NCI-H345 treated with DMSO at 0.1 percent for 48 hours (cell line): ENCODE results near the gene HSPB2.
A peak's percentile ranks its signal among the peaks of the same experiment; 100 is the strongest.
"Not testable (repeated sequence)": the region's sequence is repeated elsewhere in the genome, so short reads cannot be mapped to it uniquely, and the experiment has no call there.

ENCODE experiments used
- DNase-seq: peaks from one replicate; lab custom pipeline; 2025; ENCODE audit not compliant: unreplicated experiment; lab: John Stamatoyannopoulos, UW

HSPB2 gene, protein sequence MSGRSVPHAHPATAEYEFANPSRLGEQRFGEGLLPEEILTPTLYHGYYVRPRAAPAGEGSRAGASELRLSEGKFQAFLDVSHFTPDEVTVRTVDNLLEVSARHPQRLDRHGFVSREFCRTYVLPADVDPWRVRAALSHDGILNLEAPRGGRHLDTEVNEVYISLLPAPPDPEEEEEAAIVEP

DNA sequence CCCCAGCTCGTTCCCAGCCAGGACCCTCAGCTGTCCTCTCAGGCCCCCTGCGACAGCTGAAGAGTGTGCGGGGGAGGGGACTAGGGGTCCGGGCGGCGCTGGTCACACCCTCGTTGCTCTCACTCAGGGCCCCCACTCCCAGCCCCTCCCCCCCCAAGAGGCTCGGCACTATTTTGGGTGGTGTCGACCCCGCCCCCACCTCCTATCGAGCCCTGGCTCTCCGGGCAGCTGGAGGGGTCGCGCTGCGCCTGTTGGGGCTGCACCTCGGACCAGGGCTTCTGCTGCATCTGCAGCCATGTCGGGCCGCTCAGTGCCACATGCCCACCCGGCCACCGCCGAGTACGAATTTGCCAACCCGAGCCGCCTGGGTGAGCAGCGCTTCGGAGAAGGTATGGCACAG is at the start of gene HSPB2:
HSPB2 (plus strand) TSS at position 200 of the 400 bp plus-strand sequence; CDS start at position 296, 96 bp downstream.
- no peak for DNase-seq

DNA sequence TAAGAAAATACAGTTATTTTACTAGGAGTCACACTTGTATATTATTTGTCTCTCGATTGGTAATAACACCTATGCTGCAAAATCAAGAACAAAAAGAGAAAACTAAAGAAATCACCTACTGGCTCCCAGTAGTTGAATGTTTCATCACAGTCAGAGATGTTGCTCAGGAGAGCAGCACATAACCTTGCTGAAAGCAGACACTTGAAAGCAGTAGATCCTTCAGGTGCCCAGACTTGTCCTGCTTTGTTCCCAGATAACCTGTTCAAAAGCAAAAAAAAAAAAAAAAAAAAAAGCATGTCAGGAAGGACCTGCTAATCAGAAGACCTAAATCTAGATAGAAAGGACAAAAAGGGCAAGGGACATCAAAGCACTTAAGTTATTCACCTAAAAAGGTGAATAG is 42.4 kb upstream of the HSPB2 start:
- no peak for DNase-seq

DNA sequence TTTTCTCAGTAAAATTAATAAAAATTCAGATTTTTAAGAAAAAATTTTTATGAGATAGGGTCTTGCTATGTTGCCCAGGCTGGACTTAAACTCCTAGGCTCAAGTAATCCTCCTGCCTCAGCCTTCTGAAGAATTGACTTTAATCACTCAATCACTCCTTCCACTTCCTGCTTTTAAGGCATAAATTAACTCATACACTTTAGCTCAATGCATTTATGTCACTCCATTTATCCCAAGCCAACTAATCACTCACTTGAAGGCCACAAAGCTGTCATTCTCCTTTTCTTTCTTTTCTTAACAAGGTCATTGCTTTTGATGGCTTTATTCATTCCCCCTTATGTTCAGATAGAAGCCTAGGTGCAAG is 42.0 kb upstream of the HSPB2 start:
- peak; percentile 28 for DNase-seq

DNA sequence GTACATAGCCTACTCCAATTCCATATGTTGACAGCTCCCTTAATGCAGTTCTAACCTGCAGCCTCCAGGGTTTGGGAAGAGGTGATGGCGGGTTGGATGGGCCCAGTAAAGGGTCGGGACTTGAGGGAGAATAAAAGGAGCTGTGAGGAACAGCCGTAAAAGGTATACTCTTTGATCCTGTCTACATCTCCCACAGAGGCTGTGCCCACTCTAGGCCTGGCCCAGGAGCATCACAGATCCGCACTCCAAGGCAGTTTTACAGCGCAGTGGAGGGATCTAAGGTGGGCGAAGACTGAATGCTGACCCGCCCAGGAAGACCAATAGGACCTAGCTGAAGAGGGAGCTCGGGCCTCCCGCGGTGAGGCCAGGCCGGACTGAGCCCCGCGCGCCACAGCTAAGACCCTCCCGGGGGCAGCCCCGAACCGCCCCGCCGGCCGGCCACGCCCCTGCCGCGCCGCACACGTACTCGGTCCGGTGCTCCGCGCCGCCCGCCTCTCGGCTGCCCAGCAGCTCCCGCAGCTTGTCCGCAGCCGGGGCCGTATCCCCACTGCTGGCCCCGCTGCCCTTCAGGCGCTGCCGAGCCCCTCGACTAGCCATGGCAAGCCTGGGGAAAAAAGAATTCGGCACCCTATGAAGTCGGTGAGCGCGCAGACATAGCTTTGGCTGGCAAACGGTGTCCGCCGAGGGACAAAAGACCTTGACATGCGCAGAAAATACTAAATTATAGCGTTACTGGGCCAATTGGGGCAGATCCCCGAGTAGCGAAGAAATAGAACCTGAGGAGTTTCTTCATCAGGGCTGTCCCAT is 41.4 kb upstream of the HSPB2 start, which contains the start of gene ALG9:
ALG9 (minus strand) TSS at position 696 of the 807 bp plus-strand sequence; CDS start at position 597, 99 bp downstream.
- DNase-seq = peak; percentile 77

- DNase-seq = no peak
Measured at GRCh38 chr11:111871693-111872161, 40.8 kb upstream of the HSPB2 start.

DNA sequence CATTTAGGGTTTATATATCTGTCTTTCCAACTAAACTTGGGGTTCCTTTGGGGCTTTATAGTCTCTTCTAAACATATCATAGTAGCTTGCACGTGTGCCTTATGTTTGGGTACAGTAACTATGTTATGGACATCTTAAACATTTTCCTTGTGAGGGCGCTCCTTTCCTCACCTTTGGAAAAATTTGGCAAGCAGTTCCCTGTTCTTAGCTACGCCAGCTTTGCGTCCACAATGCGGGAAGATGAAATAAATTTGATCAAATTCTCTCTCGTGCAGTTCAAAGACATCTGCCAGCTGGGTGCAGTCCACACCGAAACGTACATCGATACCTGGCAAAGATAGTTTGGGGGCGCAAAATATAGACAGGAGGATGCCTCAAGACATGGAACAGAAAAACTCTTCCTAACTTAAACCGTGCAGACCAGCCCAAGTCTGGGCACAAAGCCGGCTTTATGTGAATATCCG is 34.1 kb upstream of the HSPB2 start:
- DNase-seq = peak; percentile 58

GRCh38 chr11:111878849-111879636 is 33.5 kb upstream of the HSPB2 start, which contains the start of the genes CFAP68 and FDXACB1:
CFAP68 (plus strand) TSS chr11:111879541; CDS start chr11:111879561, 20 bp downstream.
FDXACB1 (minus strand) TSS chr11:111879165; CDS start chr11:111879132, 33 bp downstream.
- peak; percentile 95 for DNase-seq

GRCh38 chr11:111879637-111879960 is 32.9 kb upstream of the HSPB2 start:
- DNase-seq = no peak

DNA sequence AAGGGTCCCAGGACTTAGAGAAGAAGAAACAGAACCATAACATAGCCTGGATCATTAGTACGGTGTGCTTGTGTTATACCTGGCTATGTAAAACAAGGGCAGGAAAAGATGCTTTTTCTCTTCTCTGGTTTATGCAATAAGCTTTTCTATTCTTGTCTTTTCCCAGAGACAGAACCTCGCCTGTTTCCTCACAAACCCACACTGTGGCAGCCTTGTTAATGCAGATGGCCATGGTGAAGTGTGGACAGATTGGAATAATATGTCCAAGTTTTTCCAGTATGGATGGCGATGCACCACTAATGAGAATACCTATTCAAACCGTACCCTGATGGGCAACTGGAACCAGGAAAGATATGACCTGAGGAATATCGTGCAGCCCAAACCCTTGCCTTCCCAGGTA is 30.3 kb upstream of the HSPB2 start:
- DNase-seq = no peak

- DNase-seq = not testable (repeated sequence)
Measured at GRCh38 chr11:111885053-111885452, 27.5 kb upstream of the HSPB2 start.

DNA sequence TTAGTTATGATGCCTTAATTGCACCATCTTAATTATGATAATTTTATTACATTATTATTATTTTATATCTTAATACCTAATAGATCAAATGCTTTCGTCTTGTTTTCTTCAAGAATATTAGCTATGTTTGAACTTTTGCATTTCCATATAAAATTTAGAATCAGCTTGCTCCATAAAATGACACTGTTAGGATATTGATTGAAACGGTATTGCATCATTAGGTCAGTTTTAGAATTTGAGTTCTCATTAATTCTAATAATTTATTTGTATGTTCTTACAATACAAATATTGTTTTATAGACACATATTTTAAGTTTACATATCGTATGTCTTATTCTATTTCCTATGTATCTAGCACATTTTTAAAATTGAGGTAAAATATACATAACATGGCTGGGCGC is 26.5 kb upstream of the HSPB2 start:
- no peak for DNase-seq

GRCh38 chr11:111886844-111887243 is 25.7 kb upstream of the HSPB2 start:
- DNase-seq = no peak

DNA sequence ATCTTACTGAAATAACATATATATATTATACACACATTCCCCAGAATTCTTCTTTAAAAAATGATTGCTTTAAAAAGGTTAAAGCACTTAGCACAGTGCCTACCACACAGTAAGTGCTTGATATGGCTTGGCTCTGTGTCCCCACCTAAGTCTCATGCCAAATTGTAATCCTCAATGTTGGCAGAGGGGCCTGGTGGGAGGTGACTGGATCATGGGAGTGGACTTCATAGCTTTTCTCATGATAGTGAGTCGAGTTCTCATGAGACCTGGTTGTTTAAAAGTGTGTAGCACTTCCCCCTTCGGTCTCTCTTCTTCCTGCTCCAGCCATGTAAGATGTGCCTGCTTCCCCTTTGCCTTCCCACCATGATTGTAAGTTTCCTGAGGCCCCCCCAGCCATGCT is 7.1 kb upstream of the HSPB2 start:
- DNase-seq = no peak

DNA sequence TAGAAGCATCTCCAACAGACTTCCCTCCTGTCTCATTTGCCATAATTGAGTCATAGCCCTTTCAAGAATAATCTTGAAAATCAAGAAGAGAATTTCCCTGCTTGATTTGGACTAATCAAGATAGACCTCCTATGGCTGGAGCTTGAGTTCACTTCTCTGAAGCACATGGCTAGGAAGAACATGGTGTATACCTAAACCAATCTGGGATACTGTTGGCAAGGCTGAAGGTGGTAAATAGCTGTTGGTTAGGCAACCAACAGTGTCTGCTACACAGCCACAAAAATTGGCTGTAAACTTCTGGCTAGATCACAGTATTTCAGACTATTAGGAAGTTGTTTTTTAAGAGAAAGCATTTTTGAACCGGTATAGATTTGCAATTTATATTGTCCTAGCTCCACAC is 5.9 kb upstream of the HSPB2 start:
- no peak for DNase-seq

- DNase-seq = no peak
Measured at GRCh38 chr11:111908639-111909305, 3.8 kb upstream of the HSPB2 start.

DNA sequence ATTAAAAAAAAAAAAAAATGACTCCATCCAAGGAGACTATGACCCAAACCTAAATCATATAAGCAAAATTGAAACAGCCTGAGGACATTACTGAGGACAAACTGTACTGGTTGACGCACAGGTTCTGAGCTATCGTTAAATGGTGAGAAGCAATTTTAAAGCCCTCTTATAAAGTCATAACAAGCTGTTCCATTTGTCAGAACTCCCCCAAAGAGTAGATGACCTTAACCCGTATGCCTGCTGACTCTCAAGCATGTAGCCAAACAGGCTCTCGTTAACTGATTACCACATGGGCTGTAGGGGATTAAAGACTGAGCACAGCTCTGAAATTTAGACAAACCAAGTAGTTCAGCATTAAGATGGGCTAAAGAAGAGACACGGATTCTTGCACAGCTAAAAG is 3.2 kb upstream of the HSPB2 start:
- DNase-seq = no peak

DNA sequence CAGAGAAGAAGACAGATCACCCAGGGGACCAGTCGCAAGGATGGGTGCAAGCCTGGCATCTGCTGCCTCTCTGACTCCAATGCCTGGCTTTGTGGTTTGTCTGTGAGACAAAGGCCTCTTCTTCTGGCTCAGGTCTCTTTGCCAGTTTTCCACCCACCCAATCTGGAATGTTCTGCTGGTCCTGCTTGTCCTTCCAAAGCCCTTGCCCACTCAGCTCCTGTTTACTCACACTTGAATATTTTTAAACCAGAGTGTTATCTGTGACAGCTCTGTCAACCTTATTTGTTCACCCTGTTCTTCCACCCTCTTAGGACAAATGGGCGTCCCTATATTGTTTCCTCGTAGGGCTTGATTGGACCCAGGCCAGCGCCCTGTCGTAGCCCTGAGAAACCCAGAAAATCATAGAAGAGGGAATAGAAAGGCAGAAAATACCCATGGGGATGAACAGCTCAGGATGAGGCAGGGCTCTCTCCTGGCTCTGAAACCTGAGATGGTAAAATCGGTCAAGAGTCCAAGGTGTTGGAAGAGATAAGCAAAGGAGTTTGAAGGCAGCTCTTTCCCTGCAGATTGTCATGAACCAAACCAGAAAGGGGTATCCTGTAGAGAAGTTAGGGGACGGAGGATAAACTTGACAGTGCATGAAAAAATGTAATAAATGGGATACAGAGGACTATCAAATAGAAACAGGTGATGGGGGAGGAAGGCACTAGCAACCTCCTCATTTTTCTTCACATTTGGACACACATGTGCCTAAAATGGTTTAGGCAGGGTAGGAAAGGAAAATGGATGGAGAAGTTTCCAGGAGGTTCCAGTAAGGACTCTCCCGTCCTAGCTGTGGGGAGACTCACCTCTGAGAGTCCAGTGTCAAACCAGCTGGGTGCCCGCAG is 1.6 kb upstream of the HSPB2 start:
- DNase-seq = no peak

- DNase-seq = no peak
Measured at GRCh38 chr11:111911563-111912401, 752 bp upstream of the HSPB2 start, which contains the start of gene CRYAB. CRYAB (minus strand) TSS chr11:111911770; CDS start chr11:111911724, 46 bp downstream.
